Stimulated activated naive CD8-positive, alpha-beta T cell treated with anti-CD3 and anti-CD28 coated beads, Interleukin-15, amount 100 ng/mL, for 72 hours (primary cell): ENCODE data around the gene ZDHHC17.

Source experiments
- ATAC-seq: fragments of 150-1000 bp; cut with Tn5 transposase; 2 replicates; pipeline ENCODE4 v1.10.0; 2021; ENCODE audit warnings: mild to moderate bottlenecking, moderate library complexity
- DNase-seq, 2 donors: peaks; one replicate each; pipeline ENCODE4 v3.0.0; 2021 to 2022
- H3K27ac Mint-ChIP-seq, 2 donors: one replicate each; pipeline ENCODE4 v1.8.0; 2022; ENCODE audit warnings: mild to moderate bottlenecking in 2 of 2, mixed read lengths in 2 of 2, moderate library complexity in 2 of 2
- H3K27me3 Mint-ChIP-seq: one replicate; pipeline ENCODE4 v1.8.0; 2022; ENCODE audit warnings: mixed read lengths
- H3K4me1 Mint-ChIP-seq: one replicate; pipeline ENCODE4 v1.8.0; 2022; ENCODE audit warnings: mild to moderate bottlenecking, mixed read lengths
- H3K4me3 Mint-ChIP-seq, 2 donors: one replicate each; pipeline ENCODE4 v1.8.0; 2022; ENCODE audit warnings: mild to moderate bottlenecking in 2 of 2, mixed read lengths in 2 of 2, moderate library complexity in 1 of 2
- H3K9me3 Mint-ChIP-seq, 2 donors: one replicate each; pipeline ENCODE4 v1.8.0; 2022; ENCODE audit warnings: mixed read lengths in 2 of 2

ZDHHC17 gene

GRCh38 chr12:76848132-76848531 is 84.2 kb downstream of the ZDHHC17 start:
- DNase-seq = no peak
- Mint-ChIP-seq H3K9me3 (no peaks in the 10 kb centered on the region), H3K27ac (no peak overlapping the region), H3K27me3 (no peaks in the 10 kb centered on the region), H3K4me3 (no peak overlapping the region), H3K4me1 (no peaks in the 10 kb centered on the region)
- no peak for ATAC-seq

GRCh38 chr12:76852106-76852505 is 88.2 kb downstream of the ZDHHC17 start:
- H3K27me3 Mint-ChIP-seq = no peaks in the 10 kb centered on the region
- no peak overlapping the region for H3K27ac Mint-ChIP-seq
- no peak for ATAC-seq
- no peak for DNase-seq
- H3K9me3 Mint-ChIP-seq = peaks cover 4 to 5% of the 10 kb centered on the region in 2 donors
- H3K4me3 Mint-ChIP-seq = no peak overlapping the region
- H3K4me1 Mint-ChIP-seq = no peaks in the 10 kb centered on the region

- ATAC-seq = no peak
- Mint-ChIP-seq H3K4me1 (no peaks in the 10 kb centered on the region), H3K27ac (no peak overlapping the region), H3K4me3 (no peak overlapping the region), H3K27me3 (no peaks in the 10 kb centered on the region), H3K9me3 (peaks cover 5 to 7% of the 10 kb centered on the region in 2 donors)
- DNase-seq = no peak
These were observed 91.4 kb downstream of the ZDHHC17 start for GRCh38 chr12:76855271-76855670.

- Mint-ChIP-seq H3K9me3 (peaks cover 5 to 7% of the 10 kb centered on the region in 2 donors), H3K27me3 (no peaks in the 10 kb centered on the region), H3K27ac (no peak overlapping the region), H3K4me1 (no peaks in the 10 kb centered on the region), H3K4me3 (no peak overlapping the region)
- DNase-seq (no peak), ATAC-seq (no peak)
These were observed 92.2 kb downstream of the ZDHHC17 start for GRCh38 chr12:76856018-76856644.

GRCh38 chr12:76859611-76860010 is 95.7 kb downstream of the ZDHHC17 start:
- Mint-ChIP-seq H3K4me1 (no peaks in the 10 kb centered on the region), H3K4me3 (no peak overlapping the region), H3K27me3 (peaks cover 8% of the 10 kb centered on the region), H3K9me3 (peaks cover 5 to 7% of the 10 kb centered on the region in 2 donors), H3K27ac (no peak overlapping the region)
- no peak for ATAC-seq
- DNase-seq = no peak

GRCh38 chr12:76860256-76860655 is 96.3 kb downstream of the ZDHHC17 start:
- DNase-seq (no peak), ATAC-seq (no peak)
- Mint-ChIP-seq H3K27ac (no peak overlapping the region), H3K9me3 (peaks cover 5 to 7% of the 10 kb centered on the region in 2 donors), H3K27me3 (peaks cover 8% of the 10 kb centered on the region), H3K4me3 (no peak overlapping the region), H3K4me1 (no peaks in the 10 kb centered on the region)

GRCh38 chr12:76863005-76863670 is 99.2 kb downstream of the ZDHHC17 start:
- Mint-ChIP-seq H3K9me3 (no peaks in the 10 kb centered on the region), H3K27ac (no peak overlapping the region), H3K4me1 (peaks cover 5% of the 10 kb centered on the region), H3K4me3 (no peak overlapping the region), H3K27me3 (peaks cover 27% of the 10 kb centered on the region)
- DNase-seq (no peak), ATAC-seq (no peak)

- Mint-ChIP-seq H3K27ac (no peak overlapping the region), H3K4me1 (peaks cover 5% of the 10 kb centered on the region), H3K4me3 (no peak overlapping the region), H3K27me3 (peaks cover 27% of the 10 kb centered on the region), H3K9me3 (no peaks in the 10 kb centered on the region)
- no peak for ATAC-seq
- no peak for DNase-seq
These were observed 99.9 kb downstream of the ZDHHC17 start for GRCh38 chr12:76863837-76864236.

GRCh38 chr12:76864791-76865400 is 101.0 kb downstream of the ZDHHC17 start:
- no peak for ATAC-seq
- Mint-ChIP-seq H3K9me3 (no peaks in the 10 kb centered on the region), H3K27me3 (peaks cover 32% of the 10 kb centered on the region), H3K4me1 (peaks cover 5% of the 10 kb centered on the region), H3K4me3 (no peak overlapping the region), H3K27ac (no peak overlapping the region)
- no peak for DNase-seq

GRCh38 chr12:76866151-76866567 is 102.2 kb downstream of the ZDHHC17 start:
- Mint-ChIP-seq H3K27me3 (peaks cover 32% of the 10 kb centered on the region), H3K4me3 (no peak overlapping the region), H3K4me1 (peaks cover 5% of the 10 kb centered on the region), H3K27ac (no peak overlapping the region), H3K9me3 (no peaks in the 10 kb centered on the region)
- no peak for ATAC-seq
- DNase-seq = no peak

GRCh38 chr12:76866726-76867125 is 102.8 kb downstream of the ZDHHC17 start:
- Mint-ChIP-seq H3K27ac (no peak overlapping the region), H3K27me3 (peaks cover 32% of the 10 kb centered on the region), H3K4me3 (no peak overlapping the region), H3K9me3 (no peaks in the 10 kb centered on the region), H3K4me1 (peaks cover 5% of the 10 kb centered on the region)
- DNase-seq (no peak), ATAC-seq (no peak)

GRCh38 chr12:76871082-76871481 is 107.2 kb downstream of the ZDHHC17 start:
- peaks cover 40% of the 10 kb centered on the region for H3K27me3 Mint-ChIP-seq

GRCh38 chr12:76871742-76872141 is 107.8 kb downstream of the ZDHHC17 start:
- ATAC-seq (no peak), DNase-seq (no peak)
- H3K4me1 Mint-ChIP-seq = no peaks in the 10 kb centered on the region
- peaks cover 40% of the 10 kb centered on the region for H3K27me3 Mint-ChIP-seq
- no peaks in the 10 kb centered on the region for H3K9me3 Mint-ChIP-seq
- H3K27ac Mint-ChIP-seq = no peak overlapping the region
- no peak overlapping the region for H3K4me3 Mint-ChIP-seq

More at GRCh38 chr12:76871082-76871481, 107.2 kb downstream of the ZDHHC17 start:
- Mint-ChIP-seq H3K9me3 (no peaks in the 10 kb centered on the region), H3K27ac (no peak overlapping the region), H3K4me1 (no peaks in the 10 kb centered on the region), H3K4me3 (no peak overlapping the region)
- no peak for ATAC-seq
- DNase-seq = no peak

GRCh38 chr12:76872415-76872814 is 108.5 kb downstream of the ZDHHC17 start:
- DNase-seq (no peak), ATAC-seq (no peak)
- Mint-ChIP-seq H3K9me3 (no peaks in the 10 kb centered on the region), H3K4me1 (no peaks in the 10 kb centered on the region), H3K27me3 (peaks cover 43% of the 10 kb centered on the region), H3K4me3 (no peak overlapping the region), H3K27ac (no peak overlapping the region)

- no peak for ATAC-seq
- no peak overlapping the region for H3K27ac Mint-ChIP-seq
- no peaks in the 10 kb centered on the region for H3K9me3 Mint-ChIP-seq
- H3K4me3 Mint-ChIP-seq = no peak overlapping the region
- H3K4me1 Mint-ChIP-seq = peaks cover 9% of the 10 kb centered on the region
- H3K27me3 Mint-ChIP-seq = peaks cover 56% of the 10 kb centered on the region
- DNase-seq = no peak
These were observed 110.1 kb downstream of the ZDHHC17 start for GRCh38 chr12:76874027-76874426.

GRCh38 chr12:76874491-76875190 is 110.7 kb downstream of the ZDHHC17 start:
- H3K4me3 Mint-ChIP-seq = no peak overlapping the region
- ATAC-seq (no peak), DNase-seq (no peak)
- H3K27ac Mint-ChIP-seq = no peak overlapping the region
- H3K27me3 Mint-ChIP-seq = peaks cover 59% of the 10 kb centered on the region
- H3K4me1 Mint-ChIP-seq = peaks cover 15% of the 10 kb centered on the region
- no peaks in the 10 kb centered on the region for H3K9me3 Mint-ChIP-seq
